Epithelial cell of proximal tubule (primary cell): ENCODE data around the gene PDSS2. TPM values are rescaled to one million over a fixed set of nuclear protein-coding genes. Genes with fewer than 3 reads are reported as not detected.

Experiments used
- DNase-seq: peaks from one replicate; pipeline ENCODE4 v3.0.0-alpha.2; 2011; ENCODE audit warnings: low read depth
- H3K4me3 ChIP-seq: 2 replicates; pipeline ENCODE4 v1.5.1; 2011; ENCODE audit warnings: low read depth, mild to moderate bottlenecking, low read length
- CTCF ChIP-seq: conservative IDR thresholded peaks from 2 replicates; pipeline ENCODE4 v1.5.1; 2012; ENCODE audit warnings: low read depth, mild to moderate bottlenecking, low read length
- total RNA-seq: library from RNA; depleted of rRNA; stranded (reverse); fragments of >200 nt; gene quantifications from 2 replicates; pipeline ENCODE4 v1.2.3, GENCODE V29; 2015

The PDSS2 gene
- total RNA-seq, 1 donor from 2014 or later: 7.4 TPM

- no peak for TF ChIP-seq CTCF
These were observed 122.1 kb downstream of the PDSS2 start for GRCh38 chr6:107337191-107337741.

DNA sequence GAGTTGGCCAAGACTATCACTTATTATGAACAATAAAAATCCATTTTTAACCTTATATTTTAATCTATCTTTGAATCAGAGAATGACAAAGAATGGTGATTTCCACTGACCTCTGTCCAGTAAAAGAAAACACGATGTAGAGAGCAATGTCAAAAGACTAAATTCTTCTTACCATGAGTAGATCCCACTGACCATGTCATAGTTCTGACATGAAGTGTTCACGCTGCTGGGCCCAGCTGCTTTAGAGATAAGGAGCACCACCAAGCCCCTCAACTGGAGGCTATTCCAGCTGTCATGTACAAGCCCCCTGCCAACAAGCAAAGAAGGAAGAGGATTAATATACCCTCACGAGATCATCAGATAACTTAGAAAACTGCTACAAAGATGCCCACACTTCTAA, 125.3 kb downstream of the PDSS2 start:
- H3K4me3 ChIP-seq: no peak overlapping the region
- no peak for TF ChIP-seq CTCF
- DNase-seq: no peak

More at GRCh38 chr6:107337191-107337741, 122.1 kb downstream of the PDSS2 start:
- H3K4me3 ChIP-seq: no peak overlapping the region
- DNase-seq: no peak

DNA sequence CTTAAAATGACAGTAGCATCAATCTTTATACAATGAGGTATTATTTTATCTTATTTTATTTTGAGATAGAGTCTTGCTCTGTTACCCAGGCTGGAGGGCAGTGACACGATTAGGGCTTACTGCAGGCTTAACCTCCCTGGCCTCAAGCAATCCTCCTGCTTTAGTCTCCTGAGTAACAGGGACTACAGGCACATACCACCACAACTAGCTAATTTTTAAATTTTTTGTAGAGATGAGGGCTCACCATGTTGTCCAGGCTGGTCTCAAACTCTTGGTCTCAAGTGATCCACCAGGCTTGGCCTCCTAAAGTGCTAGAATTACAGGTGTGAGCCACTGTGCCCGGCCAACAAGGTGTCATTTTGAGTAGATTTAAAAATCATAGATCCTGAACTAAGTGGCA, 125.9 kb downstream of the PDSS2 start:
- TF ChIP-seq CTCF: no peak
- H3K4me3 ChIP-seq: no peak overlapping the region
- DNase-seq: no peak

- DNase-seq: no peak
These were observed 127.7 kb downstream of the PDSS2 start for GRCh38 chr6:107331409-107332386.

GRCh38 chr6:107330168-107330567, 129.2 kb downstream of the PDSS2 start:
- no peak overlapping the region for H3K4me3 ChIP-seq
- no peak for DNase-seq
- TF ChIP-seq CTCF: no peak

More at GRCh38 chr6:107331409-107332386, 127.7 kb downstream of the PDSS2 start:
- TF ChIP-seq CTCF: no peak
- H3K4me3 ChIP-seq: no peak overlapping the region

GRCh38 chr6:107329063-107329860, 130.1 kb downstream of the PDSS2 start:
- no peak for TF ChIP-seq CTCF
- H3K4me3 ChIP-seq: no peak overlapping the region
- no peak for DNase-seq
